Right renal cortex interstitium (tissue), 3 donors: ENCODE results near the gene RECQL5. TPM values are rescaled to one million over a fixed set of nuclear protein-coding genes. Genes with fewer than 3 reads are reported as not detected.

ENCODE experiments used
- polyA plus RNA-seq, 3 donors: library from polyadenylated mRNA; unstranded; fragments of 120-200 nt; gene quantifications; one replicate each; pipeline ENCODE4 v1.2.1, GENCODE V29; 2013; ENCODE audit not compliant: insufficient read length in 3 of 3

The RECQL5 gene
- polyA plus RNA-seq, 3 donors, result 29.3 to 33.5 (median 32.7) TPM

Other genes starting within 250 kb of the RECQL5 start
- gene TMEM94, start 210.5 kb downstream of the RECQL5 start, polyA plus RNA-seq, result 10 to 100 TPM; 79.0 to 91.0 (median 80.9) TPM
- gene CASKIN2, start 151.6 kb downstream of the RECQL5 start, polyA plus RNA-seq, result 10 to 100 TPM; 27.2 to 31.2 (median 29.0) TPM
- gene TSEN54, start 150.6 kb downstream of the RECQL5 start, polyA plus RNA-seq, result 10 to 100 TPM; 36.2 to 43.6 (median 43.2) TPM
- 10 to 100 TPM; 35.4 to 50.0 (median 40.0) TPM for gene LLGL2, start 141.5 kb downstream of the RECQL5 start, polyA plus RNA-seq
- 100 to 1,000 TPM in 1 of 3 donors, 10 to 100 TPM in 2; 78.7 to 127 (median 88.6) TPM for gene MYO15B, start 79.4 kb downstream of the RECQL5 start, polyA plus RNA-seq
- 1 to 10 TPM; 3.7 to 5.4 (median 4.3) TPM for gene SMIM5, start 33.7 kb downstream of the RECQL5 start, polyA plus RNA-seq
- 100 to 1,000 TPM in 1 of 3 donors, 10 to 100 TPM in 2; 93.0 to 105 (median 93.7) TPM for gene SAP30BP, start 184 bp upstream of the RECQL5 start, polyA plus RNA-seq
- gene ITGB4, start 54.3 kb upstream of the RECQL5 start, polyA plus RNA-seq, result 10 to 100 TPM in 1 of 3 donors, 1 to 10 TPM in 2; 7.8 to 10.8 (median 9.1) TPM
- gene GALK1, start 98.0 kb upstream of the RECQL5 start, polyA plus RNA-seq, result 10 to 100 TPM; 20.9 to 24.0 (median 21.5) TPM
- 10 to 100 TPM; 28.5 to 32.3 (median 32.0) TPM for gene UNK, start 117.7 kb upstream of the RECQL5 start, polyA plus RNA-seq
- 1 to 10 TPM; 3.6 to 5.7 (median 5.0) TPM for gene UNC13D, start 177.2 kb upstream of the RECQL5 start, polyA plus RNA-seq
- 10 to 100 TPM; 70.2 to 86.7 (median 82.8) TPM for gene WBP2, start 188.2 kb upstream of the RECQL5 start, polyA plus RNA-seq
- 1 to 10 TPM; 5.8 to 9.1 (median 6.3) TPM for gene TRIM47, start 211.4 kb upstream of the RECQL5 start, polyA plus RNA-seq
- 10 to 100 TPM; 11.1 to 12.4 (median 11.3) TPM for gene TRIM65, start 229.8 kb upstream of the RECQL5 start, polyA plus RNA-seq
- gene MRPL38, start 237.7 kb upstream of the RECQL5 start, polyA plus RNA-seq, result 10 to 100 TPM; 66.2 to 77.1 (median 66.7) TPM